ENCODE data around the gene KIF3A.
A peak's percentile ranks its signal among the peaks of the same experiment; 100 is the strongest.

KIF3A gene

GRCh38 chr5:132718544-132719312, 18.6 kb downstream of the KIF3A start:
- Histone ChIP-seq H3K36me3 (ENCODE audit: insufficient read depth, low read length) (no peaks in the 10 kb centered on the region), H3K79me2 (ENCODE audit: insufficient read depth, low read length) (no peaks in the 10 kb centered on the region), H3K9ac (ENCODE audit: low read depth, low read length, poor library complexity, severe bottlenecking) (no peak overlapping the region), H2AFZ (ENCODE audit: low read length) (no peak overlapping the region), H3K4me2 (ENCODE audit: low read depth, low read length, poor library complexity, severe bottlenecking) (no peak overlapping the region), H3K9me3 (ENCODE audit: insufficient read depth, low read depth, low read length) (no peaks in the 10 kb centered on the region), H3K9me2 (replicated peaks; ENCODE audit: low read depth, low read length) (no peaks in the 10 kb centered on the region), H3K4me3 (ENCODE audit: low read length, poor library complexity, severe bottlenecking) (no peak overlapping the region), H4K20me1 (ENCODE audit: insufficient read depth, low read length, poor library complexity, severe bottlenecking) (no peaks in the 10 kb centered on the region), H3K4me1 (ENCODE audit: insufficient read depth, low read length, poor library complexity, severe bottlenecking) (no peaks in the 10 kb centered on the region), H3F3A (ENCODE audit: low read depth) (no peaks in the 10 kb centered on the region), H3K27me3 (ENCODE audit: insufficient read depth, low read length, poor library complexity, severe bottlenecking) (no peaks in the 10 kb centered on the region)
- TF ChIP-seq CTCF (conservative IDR thresholded peaks at IDR 0.05; ENCODE audit: low read length) (no peak), EZH2phosphoT487 (IDR thresholded peaks at IDR 0.05; ENCODE audit: borderline replicate concordance) (no peak)

GRCh38 chr5:132714456-132715307, 22.7 kb downstream of the KIF3A start:
- no peaks in the 10 kb centered on the region for H3K9me3 ChIP-seq (ENCODE audit: insufficient read depth, low read depth, low read length)
- no peak overlapping the region for H3K9ac ChIP-seq (ENCODE audit: low read depth, low read length, poor library complexity, severe bottlenecking)
- no peaks in the 10 kb centered on the region for H3F3A ChIP-seq (ENCODE audit: low read depth)
- no peak overlapping the region for H3K4me2 ChIP-seq (ENCODE audit: low read depth, low read length, poor library complexity, severe bottlenecking)
- TF ChIP-seq EZH2phosphoT487 (IDR thresholded peaks at IDR 0.05; ENCODE audit: borderline replicate concordance), result no peak
- peak; percentile 54 for TF ChIP-seq CTCF (conservative IDR thresholded peaks at IDR 0.05; ENCODE audit: low read length)
- H3K9me2 ChIP-seq (replicated peaks; ENCODE audit: low read depth, low read length), result no peaks in the 10 kb centered on the region
- H2AFZ ChIP-seq (ENCODE audit: low read length), result no peak overlapping the region
- no peaks in the 10 kb centered on the region for H3K27me3 ChIP-seq (ENCODE audit: insufficient read depth, low read length, poor library complexity, severe bottlenecking)
- no peaks in the 10 kb centered on the region for H3K36me3 ChIP-seq (ENCODE audit: insufficient read depth, low read length)
- no peaks in the 10 kb centered on the region for H3K79me2 ChIP-seq (ENCODE audit: insufficient read depth, low read length)
- no peaks in the 10 kb centered on the region for H4K20me1 ChIP-seq (ENCODE audit: insufficient read depth, low read length, poor library complexity, severe bottlenecking)
- H3K4me1 ChIP-seq (ENCODE audit: insufficient read depth, low read length, poor library complexity, severe bottlenecking), result no peaks in the 10 kb centered on the region
- H3K4me3 ChIP-seq (ENCODE audit: low read length, poor library complexity, severe bottlenecking), result no peak overlapping the region

- Histone ChIP-seq H3K9ac (ENCODE audit: low read depth, low read length, poor library complexity, severe bottlenecking) (no peak overlapping the region), H3K4me2 (ENCODE audit: low read depth, low read length, poor library complexity, severe bottlenecking) (no peak overlapping the region), H3K36me3 (ENCODE audit: insufficient read depth, low read length) (no peaks in the 10 kb centered on the region), H3K4me1 (ENCODE audit: insufficient read depth, low read length, poor library complexity, severe bottlenecking) (no peaks in the 10 kb centered on the region), H3K27me3 (ENCODE audit: insufficient read depth, low read length, poor library complexity, severe bottlenecking) (no peaks in the 10 kb centered on the region), H4K20me1 (ENCODE audit: insufficient read depth, low read length, poor library complexity, severe bottlenecking) (no peaks in the 10 kb centered on the region), H3K9me2 (replicated peaks; ENCODE audit: low read depth, low read length) (no peaks in the 10 kb centered on the region), H3K79me2 (ENCODE audit: insufficient read depth, low read length) (no peaks in the 10 kb centered on the region), H3F3A (ENCODE audit: low read depth) (no peaks in the 10 kb centered on the region), H2AFZ (ENCODE audit: low read length) (no peak overlapping the region), H3K9me3 (ENCODE audit: insufficient read depth, low read depth, low read length) (no peaks in the 10 kb centered on the region), H3K4me3 (ENCODE audit: low read length, poor library complexity, severe bottlenecking) (no peak overlapping the region)
- TF ChIP-seq EZH2phosphoT487 (IDR thresholded peaks at IDR 0.05; ENCODE audit: borderline replicate concordance) (no peak), CTCF (conservative IDR thresholded peaks at IDR 0.05; ENCODE audit: low read length) (no peak)
Observed at GRCh38 chr5:132708645-132709044, 28.7 kb downstream of the KIF3A start.
